ENCODE results near the gene ZSCAN32. TPM values are rescaled to one million over a fixed set of nuclear protein-coding genes. Genes with fewer than 3 reads are reported as not detected.

The ZSCAN32 gene
- total RNA-seq, 6 experiments from 2014 or later: 5.0 to 7.5 (median 5.6) TPM

GRCh38 chr16:3347586-3347985 is 53.2 kb downstream of the ZSCAN32 start:
- no peaks in the 10 kb centered on the region for H3K36me3 ChIP-seq
- no peak for ATAC-seq
- TF ChIP-seq POLR2A (IDR thresholded peaks at IDR 0.05): no peak
- no peak for TF ChIP-seq CTCF (IDR thresholded peaks at IDR 0.05)
- WGBS (ENCODE audit: insufficient coverage, low coverage, low lambda C conversion rate, missing lambda C conversion rate): 56% methylated on average over 6 of the region's 10 CpGs
- no peaks in the 10 kb centered on the region for H3K4me1 ChIP-seq
- DNase-seq: no peak
- H3K9me3 ChIP-seq: no peaks in the 10 kb centered on the region
- H3K27me3 ChIP-seq: no peaks in the 10 kb centered on the region
- intact Hi-C loops (cut with DNase I): no loop called here
- no peak overlapping the region for H3K4me3 ChIP-seq
- no peak overlapping the region for H3K27ac ChIP-seq

- WGBS (ENCODE audit: insufficient coverage, low coverage, low lambda C conversion rate, missing lambda C conversion rate): 41% methylated on average over 2 of the region's 2 CpGs
- Histone ChIP-seq H3K27me3 (no peaks in the 10 kb centered on the region), H3K4me3 (no peak overlapping the region), H3K9me3 (no peaks in the 10 kb centered on the region), H3K27ac (no peak overlapping the region), H3K4me1 (no peaks in the 10 kb centered on the region), H3K36me3 (no peaks in the 10 kb centered on the region)
- ATAC-seq: no peak
- intact Hi-C loops (cut with DNase I): no loop called here
- no peak for DNase-seq
- no peak for TF ChIP-seq CTCF (IDR thresholded peaks at IDR 0.05)
- TF ChIP-seq POLR2A (IDR thresholded peaks at IDR 0.05): no peak
These were observed 54.8 kb downstream of the ZSCAN32 start for GRCh38 chr16:3346041-3346440.

Other genes with a start within 250 kb of the ZSCAN32 start
- gene OR1F1, start 212.8 kb downstream of the ZSCAN32 start, total RNA-seq: not detected
- gene ZNF200, start 165.8 kb downstream of the ZSCAN32 start, total RNA-seq: 1 to 10 TPM; 1.9 to 4.8 (median 3.5) TPM
- gene MEFV, start 144.4 kb downstream of the ZSCAN32 start, total RNA-seq: 1 to 10 TPM in 3 of 6 experiments, under 1 TPM in 3; 0.66 to 1.7 (median 1.0) TPM
- gene ZNF263, start 117.5 kb downstream of the ZSCAN32 start, total RNA-seq: 10 to 100 TPM in 5 of 6 experiments, 1 to 10 TPM in 1; 7.1 to 13.9 (median 11.0) TPM
- 1 to 10 TPM in 4 of 6 experiments, under 1 TPM in 2; 0.56 to 1.9 (median 1.7) TPM for gene TIGD7, start 95.6 kb downstream of the ZSCAN32 start, total RNA-seq
- gene ZNF75A, start 95.5 kb downstream of the ZSCAN32 start, total RNA-seq: 10 to 100 TPM in 4 of 6 experiments, 1 to 10 TPM in 2; 7.5 to 11.5 (median 10.5) TPM
- gene OR2C1, start 45.1 kb downstream of the ZSCAN32 start, total RNA-seq: under 1 TPM in 1 of 6 experiments, not detected in 5; 0.49 TPM
- 1 to 10 TPM; 3.4 to 5.3 (median 4.1) TPM for gene ZNF174, start 211 bp upstream of the ZSCAN32 start, total RNA-seq
- gene ZNF597, start 42.5 kb upstream of the ZSCAN32 start, total RNA-seq: 1 to 10 TPM in 3 of 6 experiments, under 1 TPM in 3; 0.86 to 1.7 (median 1.1) TPM
- 10 to 100 TPM; 25.0 to 46.6 (median 30.8) TPM for gene NAA60, start 42.7 kb upstream of the ZSCAN32 start, total RNA-seq
- gene C16orf90, start 94.5 kb upstream of the ZSCAN32 start, total RNA-seq: not detected
- gene CLUAP1, start 100.0 kb upstream of the ZSCAN32 start, total RNA-seq: 1 to 10 TPM; 3.8 to 9.8 (median 6.6) TPM
- 1 to 10 TPM in 1 of 6 experiments, under 1 TPM in 5; 0.53 to 1.2 (median 0.64) TPM for gene NLRC3, start 176.4 kb upstream of the ZSCAN32 start, total RNA-seq
- gene SLX4, start 210.6 kb upstream of the ZSCAN32 start, total RNA-seq: 1 to 10 TPM; 1.8 to 2.9 (median 2.2) TPM